Upper lobe of left lung (tissue), 6 donors: ENCODE data around the gene DCAF8. TPM values are rescaled to one million over a fixed set of nuclear protein-coding genes. Genes with fewer than 3 reads are reported as not detected.

Source experiments
- ATAC-seq, 2 donors: fragments of 200-7000 bp; cut with Tn5 transposase; one replicate each; pipeline ENCODE4 v1.9.1; 2022; ENCODE audit warnings: mild to moderate bottlenecking in 2 of 2, moderate library complexity in 2 of 2; ENCODE audit not compliant: low FRiP score in 2 of 2
- DNase-seq, 2 donors: peaks; one replicate each; pipeline ENCODE4 v3.0.0-alpha.2; 2019 to 2020
- H3K27ac ChIP-seq, 4 donors: fragments of 200-600 bp; sonication (generic); one replicate each; pipeline ENCODE4 v1.5.1; 2016 to 2019
- H3K27me3 ChIP-seq, 4 donors: fragments of 200-600 bp; sonication (generic); one replicate each; pipeline ENCODE4 v1.5.1; 2017 to 2019
- H3K36me3 ChIP-seq, 4 donors: fragments of 200-600 bp; sonication (generic); one replicate each; pipeline ENCODE4 v1.5.1; 2016 to 2019
- H3K4me1 ChIP-seq, 4 donors: fragments of 200-600 bp; sonication (generic); one replicate each; pipeline ENCODE4 v1.5.1; 2018 to 2019
- H3K4me3 ChIP-seq, 4 donors: fragments of 200-600 bp; sonication (generic); one replicate each; pipeline ENCODE4 v1.5.1; 2017 to 2019; ENCODE audit warnings: mild to moderate bottlenecking in 2 of 4, moderate library complexity in 1 of 4
- H3K9me3 ChIP-seq, 4 donors: fragments of 200-600 bp; sonication (generic); one replicate each; pipeline ENCODE4 v1.5.1; 2018 to 2019
- CTCF ChIP-seq, 6 experiments: fragments of 450-650 bp in 4 of 6; fragments of 200-600 bp in 2 of 6; sonication (generic) in 2 of 6; IDR thresholded peaks; one replicate each; pipeline ENCODE4 v1.5.1; 2016 to 2019; ENCODE audit warnings: antibody characterized with exemption in 6 of 6
- EP300 ChIP-seq, 4 donors: sonication (generic); formaldehyde crosslinking; IDR thresholded peaks; one replicate each; pipeline ENCODE4 v1.5.1; 2017; ENCODE audit warnings: antibody characterized with exemption in 4 of 4, control low read depth in 2 of 4
- POLR2A ChIP-seq, 4 donors: fragments of 450-650 bp; IDR thresholded peaks; one replicate each; pipeline ENCODE4 v1.5.1; 2016 to 2017; ENCODE audit warnings: antibody characterized with exemption in 4 of 4, mild to moderate bottlenecking in 2 of 4
- POLR2AphosphoS5 ChIP-seq, 2 donors: sonication (generic); formaldehyde crosslinking; IDR thresholded peaks; one replicate each; pipeline ENCODE4 v1.5.1; 2017; ENCODE audit warnings: antibody characterized with exemption in 2 of 2
- WGBS, 2 donors: methylation state at CpG; one replicate each; pipeline ENCODE4 v1.1.5; 2017 to 2018; 5-methylcytosine and 5-hydroxymethylcytosine counted together
- total RNA-seq, 6 donors: library from RNA; depleted of rRNA in 4 of 6; stranded (reverse); fragments of >200 nt in 4 of 6; gene quantifications; one replicate each; pipeline versions ENCODE4 v1.1.0 to v1.2.1, GENCODE V29; 2016 to 2021
- donor health status: DM: no; HTN: no; CAD: no; lungs with moderate emphysema.
- donor health status: DM: no; HTN: yes; CAD: no; lungs with severe emphysema.

DCAF8 gene
- total RNA-seq, 6 donors from 2014 or later, result 108 to 340 (median 155) TPM

DNA sequence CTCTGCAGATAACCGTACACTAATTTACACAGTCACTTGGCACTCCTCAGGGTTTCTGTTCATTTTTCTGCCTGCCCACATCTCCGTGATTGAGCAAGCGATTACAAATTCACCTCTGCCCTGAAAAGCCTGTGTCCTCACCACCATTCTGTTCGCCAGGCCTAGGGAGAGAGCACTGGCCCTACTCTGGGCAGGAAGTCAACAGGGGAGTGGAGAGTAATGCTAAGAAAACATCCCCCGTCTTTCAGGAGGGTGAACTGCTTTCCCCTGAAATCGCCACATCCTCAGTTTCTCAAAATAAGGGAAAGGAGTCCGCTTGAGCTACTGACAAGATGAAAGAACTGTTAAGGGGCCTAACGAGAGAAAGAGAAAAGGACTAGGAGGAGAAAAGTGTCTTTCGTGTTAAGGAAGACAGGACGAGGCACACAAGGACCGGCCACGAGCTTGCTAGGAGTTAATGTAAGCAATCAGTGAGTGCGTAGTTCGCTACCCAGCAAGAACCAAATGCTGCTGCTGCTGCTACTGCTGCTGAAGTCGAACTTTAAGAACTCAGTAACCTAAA lies 22.0 kb upstream of the DCAF8 start:
- Histone ChIP-seq H3K9me3 (no peaks in the 10 kb centered on the region), H3K4me3 (peak overlapping the region; percentile 67 to 93 (median 77)), H3K27me3 (no peaks in the 10 kb centered on the region), H3K27ac (peak overlapping the region; percentile 74 to 92 (median 83)), H3K4me1 (peaks cover 12 to 36% (median 21%) of the 10 kb centered on the region in 4 donors), H3K36me3 (peaks cover 21 to 46% (median 37%) of the 10 kb centered on the region in 4 donors)
- ATAC-seq, result peak; percentile 63 to 72
- peak in 2 of 4 donors; percentile 12 to 15 for TF ChIP-seq POLR2A (IDR thresholded peaks at IDR 0.05)
- TF ChIP-seq POLR2AphosphoS5 (IDR thresholded peaks at IDR 0.05), result peak in 1 of 2 donors; percentile 55
- no peak for TF ChIP-seq EP300 (IDR thresholded peaks at IDR 0.05)
- no peak for TF ChIP-seq CTCF (IDR thresholded peaks at IDR 0.05)
- peak in 1 of 2 donors; percentile 67 for DNase-seq
- 2 to 4% methylated on average over 15 of the region's 15 CpGs for WGBS, 2 donors

GRCh38 chr1:160282807-160283206 lies 20.5 kb upstream of the DCAF8 start:
- DNase-seq (no peak), ATAC-seq (no peak)
- Histone ChIP-seq H3K36me3 (peaks cover 27 to 50% (median 45%) of the 10 kb centered on the region in 4 donors), H3K4me1 (peaks cover 12 to 36% (median 21%) of the 10 kb centered on the region in 4 donors), H3K4me3 (no peak overlapping the region), H3K27me3 (no peaks in the 10 kb centered on the region), H3K9me3 (no peaks in the 10 kb centered on the region), H3K27ac (peak overlapping the region in 1 of 4 donors; percentile 92)
- 91 to 92% methylated on average over 7 of the region's 7 CpGs for WGBS, 2 donors
- TF ChIP-seq POLR2A (IDR thresholded peaks at IDR 0.05) (no peak), POLR2AphosphoS5 (IDR thresholded peaks at IDR 0.05) (no peak), EP300 (IDR thresholded peaks at IDR 0.05) (no peak), CTCF (IDR thresholded peaks at IDR 0.05) (no peak)

GRCh38 chr1:160277987-160278386 lies 15.6 kb upstream of the DCAF8 start:
- H3K4me3 ChIP-seq, result no peak overlapping the region
- WGBS, 2 donors, result 88 to 89% methylated on average over 4 of the region's 4 CpGs
- no peak overlapping the region for H3K27ac ChIP-seq
- DNase-seq, result no peak
- TF ChIP-seq POLR2A (IDR thresholded peaks at IDR 0.05) (no peak), POLR2AphosphoS5 (IDR thresholded peaks at IDR 0.05) (no peak), EP300 (IDR thresholded peaks at IDR 0.05) (no peak), CTCF (IDR thresholded peaks at IDR 0.05) (no peak)
- no peaks in the 10 kb centered on the region for H3K27me3 ChIP-seq
- no peak for ATAC-seq
- H3K9me3 ChIP-seq, result no peaks in the 10 kb centered on the region
- H3K4me1 ChIP-seq, result peaks cover 0 to 4% (median 0%) of the 10 kb centered on the region in 4 donors
- H3K36me3 ChIP-seq, result peaks cover 27 to 70% (median 56%) of the 10 kb centered on the region in 4 donors

DNA sequence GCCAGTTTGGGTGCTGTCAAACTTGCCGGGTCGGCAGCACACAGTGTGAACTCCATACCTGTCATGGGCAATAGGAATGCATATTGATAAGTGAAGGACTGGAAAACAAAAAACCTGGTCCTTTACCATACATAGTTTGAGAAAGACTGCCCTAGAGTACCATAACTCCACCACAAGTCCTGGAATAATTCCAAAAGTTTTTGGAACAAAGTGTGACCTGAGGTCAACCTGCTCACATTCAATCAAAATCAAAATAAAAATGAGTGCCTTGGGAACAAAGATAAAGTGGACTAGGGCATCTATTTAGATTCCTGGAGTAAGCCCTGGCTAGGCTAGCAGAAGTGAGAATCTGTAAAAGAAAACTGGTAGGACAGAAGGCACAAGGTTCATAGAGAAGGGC lies 15.0 kb upstream of the DCAF8 start:
- Histone ChIP-seq H3K4me1 (no peaks in the 10 kb centered on the region), H3K27ac (no peak overlapping the region), H3K9me3 (no peaks in the 10 kb centered on the region), H3K4me3 (no peak overlapping the region), H3K27me3 (no peaks in the 10 kb centered on the region), H3K36me3 (peaks cover 27 to 65% (median 54%) of the 10 kb centered on the region in 4 donors)
- TF ChIP-seq EP300 (IDR thresholded peaks at IDR 0.05), result no peak
- ATAC-seq, result no peak
- no peak for DNase-seq
- WGBS, 2 donors, result 86 to 87% methylated on average over 2 of the region's 2 CpGs

GRCh38 chr1:160271025-160271424 lies 8.7 kb upstream of the DCAF8 start:
- no peak for ATAC-seq
- Histone ChIP-seq H3K4me3 (no peak overlapping the region), H3K27ac (no peak overlapping the region), H3K36me3 (peaks cover 0 to 4% (median 0%) of the 10 kb centered on the region in 4 donors), H3K4me1 (no peaks in the 10 kb centered on the region), H3K27me3 (no peaks in the 10 kb centered on the region), H3K9me3 (no peaks in the 10 kb centered on the region)
- 88 to 89% methylated on average over 1 of the region's 1 CpG for WGBS, 2 donors
- TF ChIP-seq CTCF (IDR thresholded peaks at IDR 0.05), result no peak
- no peak for TF ChIP-seq POLR2A (IDR thresholded peaks at IDR 0.05)
- TF ChIP-seq POLR2AphosphoS5 (IDR thresholded peaks at IDR 0.05), result no peak
- TF ChIP-seq EP300 (IDR thresholded peaks at IDR 0.05), result no peak
- DNase-seq, result no peak
